ENCODE data around the gene AMOTL2. TPM values are rescaled to one million over a fixed set of nuclear protein-coding genes. Genes with fewer than 3 reads are reported as not detected.

The AMOTL2 gene
- total RNA-seq, 4 donors from 2014 or later, result 17.9 to 29.9 (median 20.6) TPM

DNA sequence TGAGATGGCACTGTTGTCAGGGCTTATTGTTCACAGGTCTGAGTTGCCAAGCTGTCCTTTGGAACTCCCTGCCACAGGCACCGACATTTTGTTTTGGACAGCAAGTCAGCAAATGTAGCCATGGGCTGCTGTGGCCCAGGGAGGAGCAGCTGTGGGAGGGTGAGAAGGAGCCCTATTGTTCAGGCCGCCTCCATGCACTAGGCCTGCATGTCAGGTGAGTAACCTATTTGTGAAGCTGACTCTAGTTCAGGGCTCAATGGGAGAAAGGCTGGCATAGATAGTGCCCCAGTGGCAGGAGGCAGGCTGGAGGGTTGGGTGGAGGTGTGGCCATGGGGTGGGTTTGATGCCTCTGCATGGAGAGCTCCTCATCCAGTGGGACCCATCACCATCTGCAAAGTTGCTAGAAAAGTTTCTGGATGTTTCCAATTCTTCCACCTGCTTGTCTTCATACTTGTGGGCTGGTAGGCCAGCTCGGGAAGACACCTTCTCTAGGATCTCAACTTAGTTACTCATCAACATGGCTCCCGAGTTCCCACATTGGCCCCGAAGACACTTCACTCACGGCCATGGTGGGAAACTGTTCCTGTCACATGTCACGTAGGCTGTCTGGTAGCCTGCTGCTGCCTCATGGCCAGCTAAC, 19.5 kb downstream of the AMOTL2 start:
- Histone ChIP-seq H3K4me3 (no peak overlapping the region), H3K27ac (peak overlapping the region in 2 of 4 donors; percentile 9 to 76), H3K27me3 (no peaks in the 10 kb centered on the region), H3K4me1 (peaks cover 85 to 91% of the 10 kb centered on the region in 2 donors), H3K9me3 (no peaks in the 10 kb centered on the region), H3K36me3 (peaks cover 0 to 25% of the 10 kb centered on the region in 2 donors)
- in situ Hi-C loops (cut with MboI; ENCODE audit: low sequenced_read_pairs in 4 of 4), result no loop called here
- DNase-seq (no peak), ATAC-seq (no peak)
- intact Hi-C loops (cut with DNase I; ENCODE audit: low total_unique reads), result no loop called here
- no peak for TF ChIP-seq CTCF (IDR thresholded peaks at IDR 0.05 in 4 of 5, conservative IDR thresholded peaks at IDR 0.05 in 1 of 5)
- TF ChIP-seq POLR2A (IDR thresholded peaks at IDR 0.05), result no peak

DNA sequence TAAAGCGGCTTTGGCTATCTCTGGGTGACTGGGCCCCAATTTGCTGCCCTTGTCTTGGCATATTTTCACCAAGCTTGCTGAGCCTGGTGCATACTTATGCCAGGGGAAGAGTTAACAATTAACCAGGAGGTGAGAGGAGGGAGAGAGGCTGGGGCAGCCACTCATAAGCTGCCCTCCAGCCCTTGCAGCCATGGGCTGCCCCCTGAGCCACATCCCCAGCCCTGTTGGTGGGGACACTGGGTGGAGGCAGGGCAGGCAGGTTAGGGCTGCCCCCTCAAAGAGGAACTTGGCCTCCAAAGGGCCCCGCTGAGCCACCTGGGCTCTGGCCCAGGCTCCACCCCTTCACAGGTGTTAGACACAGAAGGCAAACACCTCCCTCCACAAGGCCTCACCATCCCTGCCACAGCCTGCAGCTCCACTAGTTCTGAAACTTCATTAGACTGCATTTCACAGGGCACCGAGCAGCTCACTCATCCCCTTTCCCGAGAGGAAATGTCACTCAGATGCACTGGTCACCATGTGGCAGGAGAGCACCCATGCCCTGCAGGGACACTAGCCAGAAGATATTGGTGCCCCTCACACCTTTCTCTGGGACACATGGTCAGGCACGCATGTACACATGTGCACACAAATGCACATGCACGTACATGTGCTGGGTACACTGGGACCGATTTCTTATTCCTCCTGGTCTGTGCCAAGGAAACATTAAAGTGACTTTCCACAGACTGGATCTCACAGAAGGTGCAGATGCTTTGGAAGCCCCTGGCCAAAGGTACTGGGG, 20.2 kb downstream of the AMOTL2 start:
- intact Hi-C loops (cut with DNase I; ENCODE audit: low total_unique reads), result no loop called here
- Histone ChIP-seq H3K27ac (peak overlapping the region; percentile 25 to 76 (median 68)), H3K36me3 (peaks cover 0 to 23% of the 10 kb centered on the region in 2 donors), H3K4me1 (peaks cover 81 to 91% of the 10 kb centered on the region in 2 donors), H3K4me3 (no peak overlapping the region), H3K27me3 (no peaks in the 10 kb centered on the region), H3K9me3 (no peaks in the 10 kb centered on the region)
- in situ Hi-C loops (cut with MboI; ENCODE audit: low sequenced_read_pairs in 4 of 4), result no loop called here
- no peak for ATAC-seq
- no peak for TF ChIP-seq POLR2A (IDR thresholded peaks at IDR 0.05)
- TF ChIP-seq CTCF (IDR thresholded peaks at IDR 0.05 in 4 of 5, conservative IDR thresholded peaks at IDR 0.05 in 1 of 5), result no peak
- no peak for DNase-seq

DNA sequence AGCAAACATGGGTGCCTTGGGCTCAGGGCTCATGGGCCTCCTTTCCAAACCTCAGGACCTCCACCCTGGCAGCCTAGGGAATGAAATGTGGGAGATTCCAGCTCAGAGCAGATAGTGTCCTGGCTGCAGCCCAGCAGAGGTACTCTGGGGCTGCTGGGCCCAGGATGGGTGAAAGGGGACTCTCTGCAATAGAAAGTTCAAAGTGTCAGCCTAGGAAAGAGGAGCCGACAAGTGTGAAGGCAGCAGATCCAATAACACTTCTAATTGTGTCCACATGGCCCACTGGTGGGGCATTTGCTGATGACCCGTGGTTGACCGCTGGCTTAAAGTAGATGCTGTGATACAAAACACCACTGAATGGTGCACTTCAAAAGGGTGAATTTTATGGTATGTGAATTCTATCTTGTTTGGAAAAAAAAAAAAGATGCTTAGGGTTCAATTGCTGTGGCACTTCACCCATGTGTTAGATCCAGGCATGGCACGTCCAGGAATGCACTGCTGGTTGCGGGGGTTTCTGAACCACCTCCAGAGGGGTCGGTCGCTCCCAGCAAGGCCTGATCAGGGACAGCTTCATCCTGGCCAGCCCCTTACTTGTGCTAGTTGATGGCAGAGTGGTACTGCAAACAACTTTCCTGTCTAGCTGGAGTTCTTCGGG, 20.9 kb downstream of the AMOTL2 start:
- no peaks in the 10 kb centered on the region for H3K9me3 ChIP-seq
- TF ChIP-seq POLR2A (IDR thresholded peaks at IDR 0.05) (no peak), CTCF (IDR thresholded peaks at IDR 0.05 in 4 of 5, conservative IDR thresholded peaks at IDR 0.05 in 1 of 5) (no peak)
- peaks cover 0 to 16% of the 10 kb centered on the region in 2 donors for H3K36me3 ChIP-seq
- H3K4me1 ChIP-seq, result peaks cover 80 to 90% of the 10 kb centered on the region in 2 donors
- DNase-seq (peak in 1 of 2 donors; percentile 53), ATAC-seq (peak in 1 of 2 donors; percentile 23)
- H3K27me3 ChIP-seq, result no peaks in the 10 kb centered on the region
- H3K27ac ChIP-seq, result peak overlapping the region; percentile 25 to 76 (median 68)
- no peak overlapping the region for H3K4me3 ChIP-seq
- in situ Hi-C loops (cut with MboI; ENCODE audit: low sequenced_read_pairs in 4 of 4) (no loop called here), intact Hi-C loops (cut with DNase I; ENCODE audit: low total_unique reads) (no loop called here)

GRCh38 chr3:134352031-134352671, 22.1 kb downstream of the AMOTL2 start:
- DNase-seq (peak in 1 of 2 donors; percentile 47), ATAC-seq (no peak)
- peaks cover 73 to 88% of the 10 kb centered on the region in 2 donors for H3K4me1 ChIP-seq
- intact Hi-C loops (cut with DNase I; ENCODE audit: low total_unique reads) (no loop called here), in situ Hi-C loops (cut with MboI; ENCODE audit: low sequenced_read_pairs in 4 of 4) (no loop called here)
- H3K27me3 ChIP-seq, result no peaks in the 10 kb centered on the region
- peak overlapping the region; percentile 3 to 76 (median 68) for H3K27ac ChIP-seq
- no peak overlapping the region for H3K4me3 ChIP-seq
- no peak for TF ChIP-seq POLR2A (IDR thresholded peaks at IDR 0.05)
- TF ChIP-seq CTCF (IDR thresholded peaks at IDR 0.05 in 4 of 5, conservative IDR thresholded peaks at IDR 0.05 in 1 of 5), result no peak
- H3K36me3 ChIP-seq, result peaks cover 0 to 6% of the 10 kb centered on the region in 2 donors
- H3K9me3 ChIP-seq, result no peaks in the 10 kb centered on the region
